B cell (primary cell): ENCODE data around the gene NFKBIB. TPM values are rescaled to one million over a fixed set of nuclear protein-coding genes. Genes with fewer than 3 reads are reported as not detected.

Experiments
- ATAC-seq: fragments of 200-7000 bp; cut with Tn5 transposase; one replicate; pipeline ENCODE4 v1.10.0; 2021; ENCODE audit warnings: low read depth, mild to moderate bottlenecking, moderate number of reproducible peaks, moderate library complexity
- CTCF ChIA-PET: fragments of 350-600 bp; sonication (Branson Sonifier 250); formaldehyde crosslinking; loops from one replicate; lab custom pipeline; 2021; ENCODE audit warnings: antibody characterized with exemption, inconsistent platforms; lab: Charles Lee
- POLR2A ChIA-PET: fragments of 350-600 bp; sonication (Branson Sonifier 250); formaldehyde crosslinking; loops from one replicate; lab custom pipeline; 2021; ENCODE audit warnings: antibody characterized with exemption; lab: Charles Lee
- DNase-seq: peaks from one replicate; pipeline ENCODE4 v3.0.0; 2013
- H2AFZ ChIP-seq: 2 replicates; pipeline ENCODE4 v1.6.1; 2012; ENCODE audit warnings: mild to moderate bottlenecking, low read depth, low read length; ENCODE audit not compliant: insufficient read depth, poor library complexity, severe bottlenecking
- H3K27ac ChIP-seq, 2 donors: 1 replicate in 1 of 2; 2 replicates in 1 of 2; pipeline ENCODE4 v1.5.1; 2012 to 2013; ENCODE audit warnings: low read length in 2 of 2, mild to moderate bottlenecking in 2 of 2, moderate library complexity in 1 of 2
- H3K27me3 ChIP-seq, 4 experiments: fragments of 200-600 bp in 1 of 4; sonication (generic) in 1 of 4; replicated peaks in 1 of 4; 1 replicate in 2 of 4; 2 replicates in 2 of 4; pipeline versions ENCODE4 v1.6.1 to v1.7.0; 2013 to 2016; ENCODE audit warnings: low read length in 3 of 4, mild to moderate bottlenecking in 2 of 4, mixed read lengths in 1 of 4, moderate library complexity in 1 of 4; ENCODE audit not compliant: insufficient read depth in 4 of 4, control insufficient read depth in 3 of 4; ENCODE audit errors: control extremely low read depth in 1 of 4
- H3K36me3 ChIP-seq, 2 experiments: replicated peaks in 1 of 2; 1 replicate in 1 of 2; 2 replicates in 1 of 2; pipeline versions ENCODE4 v1.6.1 to v1.7.1; 2013; ENCODE audit warnings: low read length in 1 of 2; ENCODE audit not compliant: insufficient read depth in 2 of 2, control insufficient read depth in 1 of 2; ENCODE audit errors: control extremely low read depth in 1 of 2, extremely low read depth in 1 of 2
- H3K4me1 ChIP-seq, 2 donors: fragments of 200-600 bp in 1 of 2; sonication (generic) in 1 of 2; 1 replicate in 1 of 2; 2 replicates in 1 of 2; pipeline versions ENCODE4 v1.5.1 to v1.6.1; 2013 to 2017; ENCODE audit warnings: low read length in 2 of 2; ENCODE audit not compliant: control insufficient read depth in 2 of 2, insufficient read depth in 2 of 2
- H3K4me2 ChIP-seq: replicated peaks from 2 replicates; pipeline ENCODE3; 2012; ENCODE audit warnings: mild to moderate bottlenecking, low read depth, low read length; ENCODE audit not compliant: poor library complexity, severe bottlenecking
- H3K4me3 ChIP-seq, 5 experiments: fragments of 200-600 bp in 1 of 5; sonication (generic) in 1 of 5; 1 replicate in 3 of 5; 2 replicates in 2 of 5; pipeline versions ENCODE4 v1.5.1 to v1.7.0; 2011 to 2016; ENCODE audit warnings: low read length in 4 of 5, mild to moderate bottlenecking in 4 of 5, low read depth in 2 of 5, control low read depth in 1 of 5, moderate library complexity in 1 of 5; ENCODE audit not compliant: insufficient read depth in 1 of 5; ENCODE audit errors: control extremely low read depth in 1 of 5, extremely low read depth in 1 of 5
- H3K79me2 ChIP-seq: fragments of 200-600 bp; sonication (generic); one replicate; pipeline ENCODE4 v1.6.0; 2016; ENCODE audit warnings: low read length; ENCODE audit not compliant: control insufficient read depth, insufficient read depth
- H3K9ac ChIP-seq: fragments of 200-600 bp; sonication (generic); 2 replicates; pipeline ENCODE4 v1.6.1; 2017; ENCODE audit warnings: mild to moderate bottlenecking, low read length, moderate library complexity
- H3K9me3 ChIP-seq, 3 donors: one replicate each; pipeline versions ENCODE4 v1.6.1 to v1.7.1; 2013; ENCODE audit warnings: low read length in 2 of 3; ENCODE audit not compliant: control insufficient read depth in 2 of 3, insufficient read depth in 1 of 3; ENCODE audit errors: control extremely low read depth in 1 of 3
- H4K20me1 ChIP-seq: 2 replicates; pipeline ENCODE4 v1.6.0; 2012; ENCODE audit warnings: mild to moderate bottlenecking, low read length; ENCODE audit not compliant: insufficient read depth, control insufficient read depth, poor library complexity, severe bottlenecking
- H3K27ac Mint-ChIP-seq: one replicate; pipeline ENCODE4 v1.8.0; 2021; ENCODE audit warnings: mixed read lengths
- H3K27me3 Mint-ChIP-seq: one replicate; pipeline ENCODE4 v1.8.0; 2021; ENCODE audit warnings: mixed read lengths
- H3K4me1 Mint-ChIP-seq: one replicate; pipeline ENCODE4 v1.8.0; 2021; ENCODE audit warnings: mixed read lengths
- H3K4me3 Mint-ChIP-seq: one replicate; pipeline ENCODE4 v1.8.0; 2021; ENCODE audit warnings: mixed read lengths
- H3K9me3 Mint-ChIP-seq: one replicate; pipeline ENCODE4 v1.8.0; 2022; ENCODE audit warnings: mixed read lengths; ENCODE audit not compliant: insufficient read depth
- EZH2 ChIP-seq: IDR thresholded peaks from 2 replicates; pipeline ENCODE4 v1.6.1; 2012; ENCODE audit warnings: borderline replicate concordance, low read depth, mild to moderate bottlenecking, moderate library complexity, low read length; ENCODE audit not compliant: insufficient read depth, poor library complexity, severe bottlenecking
- WGBS: methylation state at CpG from one replicate; pipeline ENCODE4 v1.1.5; 2013; ENCODE audit warnings: missing lambda C conversion rate; ENCODE audit not compliant: insufficient coverage; 5-methylcytosine and 5-hydroxymethylcytosine counted together
- intact Hi-C: fragments of 100-400 bp; cut with micrococcal nuclease; formaldehyde crosslinking; loops from one replicate; pipeline ENCODE4 v1.10.0; 2022
- polyA plus RNA-seq: library from polyadenylated mRNA; depleted of rRNA; stranded (reverse); fragments of >200 nt; gene quantifications from 2 replicates; pipeline ENCODE4 v1.2.3, GENCODE V29; 2012
- total RNA-seq, 2 donors: library from RNA; stranded (reverse); fragments of 120-200 nt in 1 of 2; gene quantifications; 1 replicate in 1 of 2; 2 replicates in 1 of 2; pipeline versions ENCODE4 v1.2.3 to v1.2.4, GENCODE V29; 2013 to 2022
- TF ChIP-seq, protein P1 (sequence below): fragments of 200-600 bp; IDR thresholded peaks from one replicate; pipeline ENCODE4 v1.8.0; 2022; ENCODE audit warnings: antibody characterized with exemption, mild to moderate bottlenecking

The NFKBIB gene
- total and polyA plus RNA-seq, 2 donors (not counting 1 experiment from before 2014, with no cell fraction given) = 30.3 to 54.4 TPM

DNA sequence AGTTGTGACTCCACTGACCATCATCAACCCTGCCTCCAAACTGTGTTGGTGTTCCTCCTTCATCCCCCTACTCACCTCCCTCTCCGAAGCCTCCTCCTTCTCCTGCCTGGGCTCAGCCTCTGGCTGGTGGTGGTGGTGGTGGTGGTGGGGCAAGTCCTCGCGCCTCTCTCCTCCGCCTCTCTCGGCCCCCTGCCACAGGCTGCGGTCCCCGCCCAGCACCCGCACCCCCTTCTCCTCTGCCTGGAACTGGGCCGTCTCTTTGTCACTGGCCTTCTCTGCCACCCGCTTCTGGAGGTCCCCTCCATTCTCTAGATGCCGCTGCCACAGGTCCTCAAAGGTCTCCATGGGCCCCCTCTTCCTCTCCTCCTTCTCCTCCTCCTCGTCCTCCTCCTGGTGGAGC lies 10.7 kb downstream of the NFKBIB start:
- Histone ChIP-seq H3K36me3 (peaks cover 0 to 22% of the 10 kb centered on the region in 2 experiments), H3K9me3 (no peaks in the 10 kb centered on the region), H3K79me2 (peaks cover 5% of the 10 kb centered on the region), H3K27ac (no peak overlapping the region), H3K4me3 (no peak overlapping the region), H4K20me1 (peaks cover 4% of the 10 kb centered on the region), H3K9ac (no peak overlapping the region), H2AFZ (no peak overlapping the region), H3K4me2 (no peak overlapping the region), H3K4me1 (no peaks in the 10 kb centered on the region), H3K27me3 (peaks cover 0 to 2% (median 0%) of the 10 kb centered on the region in 4 experiments)
- H3K4me1 Mint-ChIP-seq = no peaks in the 10 kb centered on the region
- no peak overlapping the region for H3K4me3 Mint-ChIP-seq
- H3K27me3 Mint-ChIP-seq = no peaks in the 10 kb centered on the region
- ChIA-PET POLR2A (no interaction called here), CTCF (no interaction called here)
- WGBS = 96% methylated on average over 7 of the region's 12 CpGs
- peak overlapping the region; percentile 20 for H3K27ac Mint-ChIP-seq
- DNase-seq (no peak), ATAC-seq (no peak)
- H3K9me3 Mint-ChIP-seq = no peaks in the 10 kb centered on the region
- TF ChIP-seq EZH2 = no peak
- TF ChIP-seq, protein P1, sequence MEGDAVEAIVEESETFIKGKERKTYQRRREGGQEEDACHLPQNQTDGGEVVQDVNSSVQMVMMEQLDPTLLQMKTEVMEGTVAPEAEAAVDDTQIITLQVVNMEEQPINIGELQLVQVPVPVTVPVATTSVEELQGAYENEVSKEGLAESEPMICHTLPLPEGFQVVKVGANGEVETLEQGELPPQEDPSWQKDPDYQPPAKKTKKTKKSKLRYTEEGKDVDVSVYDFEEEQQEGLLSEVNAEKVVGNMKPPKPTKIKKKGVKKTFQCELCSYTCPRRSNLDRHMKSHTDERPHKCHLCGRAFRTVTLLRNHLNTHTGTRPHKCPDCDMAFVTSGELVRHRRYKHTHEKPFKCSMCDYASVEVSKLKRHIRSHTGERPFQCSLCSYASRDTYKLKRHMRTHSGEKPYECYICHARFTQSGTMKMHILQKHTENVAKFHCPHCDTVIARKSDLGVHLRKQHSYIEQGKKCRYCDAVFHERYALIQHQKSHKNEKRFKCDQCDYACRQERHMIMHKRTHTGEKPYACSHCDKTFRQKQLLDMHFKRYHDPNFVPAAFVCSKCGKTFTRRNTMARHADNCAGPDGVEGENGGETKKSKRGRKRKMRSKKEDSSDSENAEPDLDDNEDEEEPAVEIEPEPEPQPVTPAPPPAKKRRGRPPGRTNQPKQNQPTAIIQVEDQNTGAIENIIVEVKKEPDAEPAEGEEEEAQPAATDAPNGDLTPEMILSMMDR = no peak
- intact Hi-C loops = no loop called here

DNA sequence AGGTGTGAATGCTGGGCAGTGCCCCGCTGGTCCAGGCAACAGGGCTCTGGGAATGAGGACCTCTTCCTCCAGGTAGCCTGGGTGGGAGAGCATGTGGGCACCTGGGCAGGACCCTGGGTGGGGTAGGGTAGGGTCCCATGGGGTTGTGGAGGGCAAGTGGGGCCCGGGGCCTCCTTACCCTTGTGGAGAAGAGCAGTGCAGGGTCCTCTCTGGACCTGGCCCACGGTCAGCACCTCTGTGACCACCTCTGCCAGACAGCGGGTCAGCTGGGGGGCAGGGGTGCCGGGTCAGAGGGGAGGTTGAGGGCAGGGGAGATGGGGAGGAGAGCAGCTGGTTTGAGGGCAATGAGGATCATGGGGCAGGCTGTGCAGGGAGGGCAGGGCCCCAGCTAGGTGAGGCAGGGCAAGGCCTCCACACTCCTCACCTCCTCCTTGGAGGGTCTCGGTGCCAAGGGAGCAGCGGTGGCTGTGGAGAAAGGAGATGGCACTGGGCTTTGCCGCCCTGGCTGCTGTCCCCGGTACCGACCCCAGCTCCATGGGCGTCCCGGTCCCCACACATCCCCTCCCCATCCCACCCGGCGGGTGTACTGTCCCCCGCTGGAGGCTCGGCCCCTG lies 11.7 kb downstream of the NFKBIB start:
- CTCF ChIA-PET = no interaction called here

More for the DNA sequence above, 11.7 kb downstream of the NFKBIB start:
- Histone ChIP-seq H4K20me1 (no peaks in the 10 kb centered on the region), H3K4me1 (no peaks in the 10 kb centered on the region), H2AFZ (no peak overlapping the region), H3K27ac (no peak overlapping the region), H3K9ac (no peak overlapping the region), H3K9me3 (no peaks in the 10 kb centered on the region), H3K27me3 (peaks cover 0 to 2% (median 0%) of the 10 kb centered on the region in 4 experiments), H3K4me3 (no peak overlapping the region), H3K4me2 (no peak overlapping the region), H3K36me3 (peaks cover 0 to 16% of the 10 kb centered on the region in 2 experiments), H3K79me2 (no peaks in the 10 kb centered on the region)
- no peak for ATAC-seq
- H3K4me1 Mint-ChIP-seq = no peaks in the 10 kb centered on the region
- WGBS = 79% methylated on average over 14 of the region's 16 CpGs
- intact Hi-C loops = no loop called here
- no peak for DNase-seq
- POLR2A ChIA-PET = no interaction called here
- no peak overlapping the region for H3K27ac Mint-ChIP-seq
- H3K9me3 Mint-ChIP-seq = no peaks in the 10 kb centered on the region
- TF ChIP-seq EZH2 = no peak
- TF ChIP-seq, protein P1 = no peak
- no peak overlapping the region for H3K4me3 Mint-ChIP-seq
- H3K27me3 Mint-ChIP-seq = no peaks in the 10 kb centered on the region
